Effector memory CD4-positive, alpha-beta T cell (primary cell): Measurements from ENCODE around the gene TNFSF10.

Experiments
- DNase-seq, 3 donors: peaks; one replicate each; pipeline ENCODE4 v3.0.0-alpha.2; 2020
- H3K27ac ChIP-seq: 2 replicates; pipeline ENCODE4 v1.7.0; 2013; ENCODE audit warnings: mild to moderate bottlenecking, low read length, moderate library complexity; ENCODE audit not compliant: insufficient read depth, poor library complexity, severe bottlenecking
- H3K27me3 ChIP-seq: replicated peaks from 2 replicates; pipeline ENCODE4 v1.7.0; 2013; ENCODE audit warnings: mild to moderate bottlenecking, low read length; ENCODE audit not compliant: insufficient read depth, control insufficient read depth, poor library complexity, severe bottlenecking
- H3K36me3 ChIP-seq: 2 replicates; pipeline ENCODE4 v1.7.0; 2013; ENCODE audit warnings: mild to moderate bottlenecking, low read length, moderate library complexity; ENCODE audit not compliant: control insufficient read depth, insufficient read depth
- H3K4me1 ChIP-seq: 2 replicates; pipeline ENCODE4 v1.7.0; 2013; ENCODE audit warnings: low read length, mild to moderate bottlenecking; ENCODE audit not compliant: control insufficient read depth, insufficient read depth, poor library complexity, severe bottlenecking
- H3K4me3 ChIP-seq: 2 replicates; pipeline ENCODE4 v1.7.0; 2013; ENCODE audit warnings: low read length, low read depth, mild to moderate bottlenecking; ENCODE audit not compliant: insufficient read depth, poor library complexity, severe bottlenecking
- H3K9me3 ChIP-seq: 2 replicates; pipeline ENCODE4 v1.7.0; 2013; ENCODE audit warnings: mild to moderate bottlenecking, low read length, moderate library complexity; ENCODE audit not compliant: control insufficient read depth

TNFSF10 gene

GRCh38 chr3:172518929-172519640 is 4.1 kb downstream of the TNFSF10 start:
- DNase-seq: no peak
- Histone ChIP-seq H3K4me3 (peak overlapping the region; percentile 53), H3K27ac (peak overlapping the region; percentile 56), H3K4me1 (peaks cover 49% of the 10 kb centered on the region), H3K27me3 (no peaks in the 10 kb centered on the region), H3K9me3 (no peaks in the 10 kb centered on the region), H3K36me3 (peaks cover 5% of the 10 kb centered on the region)

- peaks cover 53% of the 10 kb centered on the region for H3K4me1 ChIP-seq
- peak in 1 of 3 donors; percentile 41 for DNase-seq
- H3K9me3 ChIP-seq: no peaks in the 10 kb centered on the region
- peak overlapping the region; percentile 56 for H3K27ac ChIP-seq
- H3K27me3 ChIP-seq: no peaks in the 10 kb centered on the region
- H3K36me3 ChIP-seq: peaks cover 5% of the 10 kb centered on the region
- H3K4me3 ChIP-seq: peak overlapping the region; percentile 44
Measured at GRCh38 chr3:172517859-172518466, 5.3 kb downstream of the TNFSF10 start.

- DNase-seq: no peak
- Histone ChIP-seq H3K36me3 (peaks cover 7% of the 10 kb centered on the region), H3K4me3 (peak overlapping the region; percentile 12), H3K4me1 (peaks cover 67% of the 10 kb centered on the region), H3K27me3 (no peaks in the 10 kb centered on the region), H3K27ac (peak overlapping the region; percentile 56), H3K9me3 (no peaks in the 10 kb centered on the region)
Measured at GRCh38 chr3:172516318-172517214, 6.7 kb downstream of the TNFSF10 start.

- Histone ChIP-seq H3K9me3 (no peaks in the 10 kb centered on the region), H3K27me3 (no peaks in the 10 kb centered on the region), H3K4me1 (peaks cover 73% of the 10 kb centered on the region), H3K36me3 (peaks cover 16% of the 10 kb centered on the region), H3K4me3 (no peak overlapping the region), H3K27ac (peak overlapping the region; percentile 49)
- DNase-seq: no peak
Measured at GRCh38 chr3:172515130-172515918, 7.9 kb downstream of the TNFSF10 start.

GRCh38 chr3:172514678-172515077 is 8.6 kb downstream of the TNFSF10 start:
- peak overlapping the region; percentile 49 for H3K27ac ChIP-seq

GRCh38 chr3:172513488-172513887 is 9.7 kb downstream of the TNFSF10 start:
- no peaks in the 10 kb centered on the region for H3K27me3 ChIP-seq
- H3K9me3 ChIP-seq: no peaks in the 10 kb centered on the region
- DNase-seq: no peak
- peak overlapping the region; percentile 59 for H3K27ac ChIP-seq
- H3K4me3 ChIP-seq: no peak overlapping the region
- peaks cover 30% of the 10 kb centered on the region for H3K36me3 ChIP-seq
- H3K4me1 ChIP-seq: peaks cover 66% of the 10 kb centered on the region

More at GRCh38 chr3:172514678-172515077, 8.6 kb downstream of the TNFSF10 start:
- Histone ChIP-seq H3K36me3 (peaks cover 21% of the 10 kb centered on the region), H3K27me3 (no peaks in the 10 kb centered on the region), H3K4me1 (peaks cover 73% of the 10 kb centered on the region), H3K4me3 (no peak overlapping the region), H3K9me3 (no peaks in the 10 kb centered on the region)
- DNase-seq: no peak

- H3K4me1 ChIP-seq: peaks cover 57% of the 10 kb centered on the region
- H3K9me3 ChIP-seq: no peaks in the 10 kb centered on the region
- H3K27me3 ChIP-seq: no peaks in the 10 kb centered on the region
- DNase-seq: peak; percentile 45 to 61 (median 48)
- peak overlapping the region; percentile 59 for H3K27ac ChIP-seq
- peak overlapping the region; percentile 35 for H3K4me3 ChIP-seq
- H3K36me3 ChIP-seq: peaks cover 43% of the 10 kb centered on the region
Measured at GRCh38 chr3:172511783-172512762, 11.2 kb downstream of the TNFSF10 start.

- H3K36me3 ChIP-seq: peaks cover 50% of the 10 kb centered on the region
- H3K27me3 ChIP-seq: no peaks in the 10 kb centered on the region
- H3K27ac ChIP-seq: no peak overlapping the region
- no peaks in the 10 kb centered on the region for H3K9me3 ChIP-seq
- H3K4me1 ChIP-seq: peaks cover 4% of the 10 kb centered on the region
- H3K4me3 ChIP-seq: no peak overlapping the region
- DNase-seq: no peak
Measured at GRCh38 chr3:172506094-172506493, 17.1 kb downstream of the TNFSF10 start.
